WTC11 (cell line): Measurements from ENCODE around the gene PQBP1. TPM values are rescaled to one million over a fixed set of nuclear protein-coding genes. Genes with fewer than 3 reads are reported as not detected.

Experiments used
- ATAC-seq: fragments of 200-7000 bp; cut with Tn5 transposase; 2 replicates; pipeline ENCODE4 v1.10.0; 2021; ENCODE audit warnings: mild to moderate bottlenecking, moderate library complexity
- CTCF ChIA-PET: fragments of 300-600 bp; sonication (Branson Sonifier 250); formaldehyde crosslinking; loops from one replicate; lab custom pipeline; 2021; ENCODE audit warnings: antibody characterized with exemption; lab: Charles Lee
- POLR2A ChIA-PET: fragments of 350-600 bp; sonication (Branson Sonifier 250); formaldehyde crosslinking; loops from one replicate; lab custom pipeline; 2021; ENCODE audit warnings: antibody characterized with exemption; lab: Charles Lee
- DNase-seq: peaks from one replicate; pipeline ENCODE4 v3.0.0; 2021; ENCODE audit warnings: low spot score
- H3K27ac Mint-ChIP-seq: 2 replicates; pipeline ENCODE4 v1.8.0; 2021; ENCODE audit warnings: mixed read lengths
- H3K27me3 Mint-ChIP-seq: 2 replicates; pipeline ENCODE4 v1.8.0; 2021; ENCODE audit warnings: low read depth, mild to moderate bottlenecking, moderate library complexity, mixed read lengths
- H3K36me3 Mint-ChIP-seq: 2 replicates; pipeline ENCODE4 v1.8.0; 2021; ENCODE audit warnings: mixed read lengths
- H3K4me1 Mint-ChIP-seq: 2 replicates; pipeline ENCODE4 v1.8.0; 2022; ENCODE audit warnings: mixed read lengths
- H3K4me3 Mint-ChIP-seq: 2 replicates; pipeline ENCODE4 v1.8.0; 2021; ENCODE audit warnings: mild to moderate bottlenecking, moderate library complexity, mixed read lengths
- H3K9me3 Mint-ChIP-seq: 2 replicates; pipeline ENCODE4 v1.8.0; 2021; ENCODE audit warnings: mixed read lengths
- AFF4 ChIP-seq: sonication (generic); formaldehyde crosslinking; IDR thresholded peaks from 2 replicates; pipeline ENCODE4 v1.8.1; 2023; ENCODE audit warnings: mild to moderate bottlenecking, missing genetic modification reagents, borderline replicate concordance
- EMX1 ChIP-seq: fragments of 250-450 bp; sonication (Bioruptor Pico); IDR thresholded peaks from 2 replicates; pipeline ENCODE4 v1.8.0; 2021; ENCODE audit warnings: mild to moderate bottlenecking
- FOXJ3 ChIP-seq: sonication (generic); formaldehyde crosslinking; IDR thresholded peaks from 2 replicates; pipeline ENCODE4 v1.9.0; 2021; ENCODE audit warnings: missing genetic modification reagents, mild to moderate bottlenecking, borderline replicate concordance
- HMGA2 ChIP-seq: fragments of 250-450 bp; sonication (Bioruptor Pico); IDR thresholded peaks from 2 replicates; pipeline ENCODE4 v1.4.0; 2021; ENCODE audit warnings: mild to moderate bottlenecking, moderate library complexity
- MAX ChIP-seq: sonication (generic); formaldehyde crosslinking; IDR thresholded peaks from 2 replicates; pipeline ENCODE4 v1.8.0; 2022; ENCODE audit warnings: mild to moderate bottlenecking, missing genetic modification reagents
- MLX ChIP-seq: sonication (generic); formaldehyde crosslinking; IDR thresholded peaks from 2 replicates; pipeline ENCODE4 v1.8.1; 2023; ENCODE audit warnings: mild to moderate bottlenecking, missing genetic modification reagents, moderate library complexity
- MXD4 ChIP-seq: fragments of 250-450 bp; sonication (Bioruptor Pico); IDR thresholded peaks from 2 replicates; pipeline ENCODE4 v1.8.0; 2021; ENCODE audit warnings: mild to moderate bottlenecking, moderate library complexity, borderline replicate concordance
- MYBL2 ChIP-seq: sonication (generic); formaldehyde crosslinking; IDR thresholded peaks from 2 replicates; pipeline ENCODE4 v1.8.1; 2023; ENCODE audit warnings: mild to moderate bottlenecking, moderate library complexity, missing genetic modification reagents
- NFYB ChIP-seq: sonication (generic); formaldehyde crosslinking; conservative IDR thresholded peaks from 2 replicates; pipeline ENCODE4 v1.8.0; 2022; ENCODE audit warnings: low read depth, missing genetic modification reagents
- SMAD3 ChIP-seq: sonication (generic); formaldehyde crosslinking; IDR thresholded peaks from 2 replicates; pipeline ENCODE4 v1.8.0; 2022; ENCODE audit warnings: missing genetic modification reagents, mild to moderate bottlenecking, borderline replicate concordance
- SOX15 ChIP-seq: fragments of 250-450 bp; sonication (Bioruptor Pico); IDR thresholded peaks from 2 replicates; pipeline ENCODE4 v1.9.0; 2021; ENCODE audit warnings: mild to moderate bottlenecking
- SP1 ChIP-seq: sonication (generic); formaldehyde crosslinking; conservative IDR thresholded peaks from 2 replicates; pipeline ENCODE4 v1.8.1; 2022; ENCODE audit warnings: missing genetic modification reagents
- USF1 ChIP-seq: sonication (generic); formaldehyde crosslinking; IDR thresholded peaks from 2 replicates; pipeline ENCODE4 v1.8.0; 2022; ENCODE audit warnings: mild to moderate bottlenecking, missing genetic modification reagents
- ZNF423 ChIP-seq: fragments of 250-450 bp; sonication (Bioruptor Pico); IDR thresholded peaks from 2 replicates; pipeline ENCODE4 v2.1.2; 2022; ENCODE audit warnings: mild to moderate bottlenecking, moderate library complexity
- total RNA-seq: library from RNA; stranded (reverse); gene quantifications from 3 replicates; pipeline ENCODE4 v1.2.3, GENCODE V29; 2021
- TF ChIP-seq, protein P1 (sequence below): fragments of 250-450 bp; sonication (Bioruptor Pico); IDR thresholded peaks from 2 replicates; pipeline ENCODE4 v1.9.0; 2021; ENCODE audit warnings: moderate library complexity, mild to moderate bottlenecking, inconsistent platforms, borderline replicate concordance
- TF ChIP-seq, protein P2 (sequence below): fragments of 250-450 bp; sonication (Bioruptor Pico); IDR thresholded peaks from 2 replicates; pipeline ENCODE4 v2.1.2; 2022; ENCODE audit warnings: mild to moderate bottlenecking, moderate library complexity
- TF ChIP-seq, protein P3 (sequence below): sonication (generic); formaldehyde crosslinking; IDR thresholded peaks from 2 replicates; pipeline ENCODE4 v1.8.0; 2022; ENCODE audit warnings: mild to moderate bottlenecking, missing genetic modification reagents
- TF ChIP-seq, protein P4 (sequence below): sonication (generic); formaldehyde crosslinking; IDR thresholded peaks from 2 replicates; pipeline ENCODE4 v1.8.1; 2023; ENCODE audit warnings: mild to moderate bottlenecking, moderate library complexity, missing genetic modification reagents

The PQBP1 gene
- total RNA-seq, 1 experiment from 2014 or later = 79.4 TPM

GRCh38 chrX:48890934-48891401 lies 6.8 kb upstream of the PQBP1 start (continued):
- TF ChIP-seq NFYB (CRISPR knock-in tag) (no peak), AFF4 (CRISPR knock-in tag) (no peak)

DNA sequence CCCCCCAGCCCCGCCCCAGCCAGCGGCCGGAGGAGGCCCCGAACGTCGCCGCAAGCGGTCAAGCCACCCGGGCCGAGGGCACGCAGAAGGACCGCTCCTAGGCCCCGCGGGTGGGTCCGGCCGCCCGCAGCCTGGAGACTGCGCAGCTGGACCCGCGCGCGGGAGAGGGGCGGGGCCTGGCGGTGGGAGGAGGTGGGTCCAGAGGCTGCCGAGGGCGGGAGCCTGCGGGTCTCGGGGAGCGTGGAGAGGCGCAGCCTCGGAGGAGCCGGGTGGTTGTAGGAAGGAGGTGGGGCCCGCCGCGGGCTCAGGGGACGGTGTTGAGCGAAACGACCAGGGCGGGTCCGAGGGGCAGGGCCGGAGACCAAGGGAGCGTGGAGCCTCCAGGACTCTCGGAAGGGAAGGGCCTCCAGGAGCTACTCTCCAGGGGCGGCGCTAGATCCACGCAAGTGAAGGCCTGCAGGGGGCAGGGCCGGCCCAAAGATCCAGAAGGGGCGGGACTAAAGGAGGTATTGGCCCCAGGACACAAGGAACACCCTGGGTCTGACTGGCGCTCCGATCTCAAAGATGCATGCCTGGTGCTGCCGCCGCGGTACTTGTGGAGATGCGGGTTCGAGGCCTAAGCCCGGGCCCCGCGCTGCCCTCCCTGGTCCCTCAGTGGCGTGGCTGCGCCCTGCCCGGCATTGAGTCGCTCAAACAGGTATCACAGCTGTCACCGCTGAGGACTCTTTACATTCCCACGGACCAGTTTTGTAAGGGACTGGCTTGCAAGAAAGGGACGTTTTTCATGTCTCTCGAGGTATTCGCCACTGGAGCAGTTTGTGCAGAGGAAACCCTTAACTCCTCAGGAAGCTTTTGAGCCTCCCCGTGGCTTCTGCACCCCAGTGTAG lies 6.1 kb upstream of the PQBP1 start:
- Mint-ChIP-seq H3K4me1 (peaks cover 17% of the 10 kb centered on the region), H3K9me3 (no peaks in the 10 kb centered on the region), H3K36me3 (peaks cover 8% of the 10 kb centered on the region; the same call in 1 of the 2 replicates), H3K27me3 (peaks cover 4% of the 10 kb centered on the region; the same call in 1 of the 2 replicates), H3K4me3 (peak overlapping the region; percentile 68), H3K27ac (no peak overlapping the region)
- CTCF ChIA-PET = interaction anchor here (0.5 to 1.5 kb wide), 15 partner anchors 12 to 260 kb away, joined by 3 to 6 read pairs (median 4); partner anchors contain the start of genes KCND1, PCSK1N and SLC35A2
- TF ChIP-seq MAX (0 out of 2 replicates have a peak, but pooled peaks have one; percentile 27), ZNF423 (no peak), SP1 (peak; percentile 53; the same call in 1 of the 2 replicates)
- TF ChIP-seq, protein P1, sequence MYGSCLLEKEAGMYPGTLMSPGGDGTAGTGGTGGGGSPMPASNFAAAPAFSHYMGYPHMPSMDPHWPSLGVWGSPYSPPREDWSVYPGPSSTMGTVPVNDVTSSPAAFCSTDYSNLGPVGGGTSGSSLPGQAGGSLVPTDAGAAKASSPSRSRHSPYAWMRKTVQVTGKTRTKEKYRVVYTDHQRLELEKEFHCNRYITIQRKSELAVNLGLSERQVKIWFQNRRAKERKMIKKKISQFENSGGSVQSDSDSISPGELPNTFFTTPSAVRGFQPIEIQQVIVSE = no peak
- DNase-seq (peak; percentile 78), ATAC-seq (peak; percentile 91)
- POLR2A ChIA-PET = interaction anchor here (0.6 to 0.8 kb wide), 3 partner anchors 20 to 203 kb away, joined by 3 to 4 read pairs (median 3); partner anchors contain the start of gene SLC35A2

- H3K9me3 Mint-ChIP-seq = no peaks in the 10 kb centered on the region
- H3K27ac Mint-ChIP-seq = no peak overlapping the region
- DNase-seq (no peak), ATAC-seq (no peak)
- POLR2A ChIA-PET = no interaction called here
- H3K4me1 Mint-ChIP-seq = peaks cover 22% of the 10 kb centered on the region
- TF ChIP-seq, protein P2, sequence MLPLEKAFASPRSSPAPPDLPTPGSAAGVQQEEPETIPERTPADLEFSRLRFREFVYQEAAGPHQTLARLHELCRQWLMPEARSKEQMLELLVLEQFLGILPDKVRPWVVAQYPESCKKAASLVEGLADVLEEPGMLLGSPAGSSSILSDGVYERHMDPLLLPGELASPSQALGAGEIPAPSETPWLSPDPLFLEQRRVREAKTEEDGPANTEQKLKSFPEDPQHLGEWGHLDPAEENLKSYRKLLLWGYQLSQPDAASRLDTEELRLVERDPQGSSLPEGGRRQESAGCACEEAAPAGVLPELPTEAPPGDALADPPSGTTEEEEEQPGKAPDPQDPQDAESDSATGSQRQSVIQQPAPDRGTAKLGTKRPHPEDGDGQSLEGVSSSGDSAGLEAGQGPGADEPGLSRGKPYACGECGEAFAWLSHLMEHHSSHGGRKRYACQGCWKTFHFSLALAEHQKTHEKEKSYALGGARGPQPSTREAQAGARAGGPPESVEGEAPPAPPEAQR = no peak
- TF ChIP-seq HMGA2 (no peak), MYBL2 (CRISPR knock-in tag) (no peak), MLX (CRISPR knock-in tag) (no peak), FOXJ3 (CRISPR knock-in tag) (no peak), SOX15 (CRISPR knock-in tag) (no peak), USF1 (CRISPR knock-in tag) (no peak), EMX1 (CRISPR knock-in tag) (no peak), SMAD3 (CRISPR knock-in tag) (no peak), MXD4 (CRISPR knock-in tag) (no peak)
- TF ChIP-seq, protein P3, sequence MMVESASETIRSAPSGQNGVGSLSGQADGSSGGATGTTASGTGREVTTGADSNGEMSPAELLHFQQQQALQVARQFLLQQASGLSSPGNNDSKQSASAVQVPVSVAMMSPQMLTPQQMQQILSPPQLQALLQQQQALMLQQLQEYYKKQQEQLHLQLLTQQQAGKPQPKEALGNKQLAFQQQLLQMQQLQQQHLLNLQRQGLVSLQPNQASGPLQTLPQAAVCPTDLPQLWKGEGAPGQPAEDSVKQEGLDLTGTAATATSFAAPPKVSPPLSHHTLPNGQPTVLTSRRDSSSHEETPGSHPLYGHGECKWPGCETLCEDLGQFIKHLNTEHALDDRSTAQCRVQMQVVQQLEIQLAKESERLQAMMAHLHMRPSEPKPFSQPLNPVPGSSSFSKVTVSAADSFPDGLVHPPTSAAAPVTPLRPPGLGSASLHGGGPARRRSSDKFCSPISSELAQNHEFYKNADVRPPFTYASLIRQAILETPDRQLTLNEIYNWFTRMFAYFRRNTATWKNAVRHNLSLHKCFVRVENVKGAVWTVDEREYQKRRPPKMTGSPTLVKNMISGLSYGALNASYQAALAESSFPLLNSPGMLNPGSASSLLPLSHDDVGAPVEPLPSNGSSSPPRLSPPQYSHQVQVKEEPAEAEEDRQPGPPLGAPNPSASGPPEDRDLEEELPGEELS = no peak
- TF ChIP-seq, protein P4, sequence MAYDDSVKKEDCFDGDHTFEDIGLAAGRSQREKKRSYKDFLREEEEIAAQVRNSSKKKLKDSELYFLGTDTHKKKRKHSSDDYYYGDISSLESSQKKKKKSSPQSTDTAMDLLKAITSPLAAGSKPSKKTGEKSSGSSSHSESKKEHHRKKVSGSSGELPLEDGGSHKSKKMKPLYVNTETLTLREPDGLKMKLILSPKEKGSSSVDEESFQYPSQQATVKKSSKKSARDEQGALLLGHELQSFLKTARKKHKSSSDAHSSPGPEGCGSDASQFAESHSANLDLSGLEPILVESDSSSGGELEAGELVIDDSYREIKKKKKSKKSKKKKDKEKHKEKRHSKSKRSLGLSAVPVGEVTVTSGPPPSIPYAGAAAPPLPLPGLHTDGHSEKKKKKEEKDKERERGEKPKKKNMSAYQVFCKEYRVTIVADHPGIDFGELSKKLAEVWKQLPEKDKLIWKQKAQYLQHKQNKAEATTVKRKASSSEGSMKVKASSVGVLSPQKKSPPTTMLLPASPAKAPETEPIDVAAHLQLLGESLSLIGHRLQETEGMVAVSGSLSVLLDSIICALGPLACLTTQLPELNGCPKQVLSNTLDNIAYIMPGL (CRISPR knock-in tag) = no peak
- peaks cover 4% of the 10 kb centered on the region; the same call in 1 of the 2 replicates for H3K27me3 Mint-ChIP-seq
- 0 out of 2 replicates have a peak overlapping the region, but pooled peaks have one; percentile 68 for H3K4me3 Mint-ChIP-seq
- peaks cover 8% of the 10 kb centered on the region; the same call in 1 of the 2 replicates for H3K36me3 Mint-ChIP-seq
- CTCF ChIA-PET = interaction anchor here (0.9 kb wide), 1 partner anchor 10 kb away, joined by 3 read pairs; no protein-coding TSS in a partner anchor
Measured at GRCh38 chrX:48892896-48893295, 4.8 kb upstream of the PQBP1 start.
